Measurements from ENCODE around the gene CBY1. TPM values are rescaled to one million over a fixed set of nuclear protein-coding genes. Genes with fewer than 3 reads are reported as not detected.

Gene CBY1
- total and polyA plus RNA-seq, 10 of the 15 experiments (the other 5 are each of a cell fraction or from before 2014, with no cell fraction given): 7.3 to 18.6 (median 11.9) TPM

DNA sequence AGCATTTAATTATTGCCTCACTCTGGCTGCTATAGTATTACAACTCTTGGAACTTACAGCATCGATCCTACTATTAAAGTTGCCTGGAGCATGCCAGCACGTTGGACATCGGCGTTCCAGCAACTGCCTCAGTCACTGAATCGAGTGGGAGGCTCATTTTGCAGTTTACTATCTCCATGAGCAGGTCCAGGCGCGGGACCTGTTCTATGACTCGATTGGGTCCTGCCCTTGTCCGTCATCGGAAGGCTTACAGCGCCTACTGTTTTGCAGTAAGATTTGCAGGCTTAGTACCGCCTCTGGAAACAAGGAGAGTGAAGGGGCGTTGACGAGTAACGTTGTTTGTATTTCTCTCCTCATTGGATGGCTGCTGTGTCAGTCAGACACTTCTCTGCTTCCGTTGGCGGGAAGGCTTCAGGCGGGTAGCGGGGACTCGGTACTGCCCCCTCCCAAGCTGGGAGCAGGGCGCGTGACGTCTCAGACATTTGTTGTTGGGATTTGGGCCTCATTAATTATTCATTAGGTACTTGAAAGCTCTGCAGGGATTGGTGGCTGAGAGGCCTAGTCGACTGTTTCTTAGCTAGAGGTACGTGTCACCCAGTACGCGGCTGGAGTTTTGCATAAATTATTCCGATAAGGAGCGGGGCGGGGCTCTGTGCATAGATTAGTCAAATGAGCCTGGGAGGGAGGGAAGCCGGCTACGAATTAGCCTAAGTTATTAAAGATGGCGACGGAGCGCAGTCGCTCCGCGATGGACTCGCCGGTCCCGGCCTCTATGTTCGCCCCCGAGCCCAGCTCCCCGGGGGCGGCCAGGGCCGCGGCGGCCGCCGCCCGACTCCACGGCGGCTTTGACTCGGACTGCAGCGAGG, 49.0 kb downstream of the CBY1 start, which contains the start of gene GTPBP1 (continued):
- peak; percentile 73 to 85; a peak in 3 of 4 replicates for TF ChIP-seq BHLHE40 (IDR thresholded peaks at IDR 0.05; ENCODE audit: borderline replicate concordance in 1 of 2, low read depth in 2 of 2, low read length in 1 of 2)
- TF ChIP-seq, protein P1, sequence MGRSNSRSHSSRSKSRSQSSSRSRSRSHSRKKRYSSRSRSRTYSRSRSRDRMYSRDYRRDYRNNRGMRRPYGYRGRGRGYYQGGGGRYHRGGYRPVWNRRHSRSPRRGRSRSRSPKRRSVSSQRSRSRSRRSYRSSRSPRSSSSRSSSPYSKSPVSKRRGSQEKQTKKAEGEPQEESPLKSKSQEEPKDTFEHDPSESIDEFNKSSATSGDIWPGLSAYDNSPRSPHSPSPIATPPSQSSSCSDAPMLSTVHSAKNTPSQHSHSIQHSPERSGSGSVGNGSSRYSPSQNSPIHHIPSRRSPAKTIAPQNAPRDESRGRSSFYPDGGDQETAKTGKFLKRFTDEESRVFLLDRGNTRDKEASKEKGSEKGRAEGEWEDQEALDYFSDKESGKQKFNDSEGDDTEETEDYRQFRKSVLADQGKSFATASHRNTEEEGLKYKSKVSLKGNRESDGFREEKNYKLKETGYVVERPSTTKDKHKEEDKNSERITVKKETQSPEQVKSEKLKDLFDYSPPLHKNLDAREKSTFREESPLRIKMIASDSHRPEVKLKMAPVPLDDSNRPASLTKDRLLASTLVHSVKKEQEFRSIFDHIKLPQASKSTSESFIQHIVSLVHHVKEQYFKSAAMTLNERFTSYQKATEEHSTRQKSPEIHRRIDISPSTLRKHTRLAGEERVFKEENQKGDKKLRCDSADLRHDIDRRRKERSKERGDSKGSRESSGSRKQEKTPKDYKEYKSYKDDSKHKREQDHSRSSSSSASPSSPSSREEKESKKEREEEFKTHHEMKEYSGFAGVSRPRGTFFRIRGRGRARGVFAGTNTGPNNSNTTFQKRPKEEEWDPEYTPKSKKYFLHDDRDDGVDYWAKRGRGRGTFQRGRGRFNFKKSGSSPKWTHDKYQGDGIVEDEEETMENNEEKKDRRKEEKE (IDR thresholded peaks at IDR 0.05): no peak
- TF ChIP-seq, protein P2, sequence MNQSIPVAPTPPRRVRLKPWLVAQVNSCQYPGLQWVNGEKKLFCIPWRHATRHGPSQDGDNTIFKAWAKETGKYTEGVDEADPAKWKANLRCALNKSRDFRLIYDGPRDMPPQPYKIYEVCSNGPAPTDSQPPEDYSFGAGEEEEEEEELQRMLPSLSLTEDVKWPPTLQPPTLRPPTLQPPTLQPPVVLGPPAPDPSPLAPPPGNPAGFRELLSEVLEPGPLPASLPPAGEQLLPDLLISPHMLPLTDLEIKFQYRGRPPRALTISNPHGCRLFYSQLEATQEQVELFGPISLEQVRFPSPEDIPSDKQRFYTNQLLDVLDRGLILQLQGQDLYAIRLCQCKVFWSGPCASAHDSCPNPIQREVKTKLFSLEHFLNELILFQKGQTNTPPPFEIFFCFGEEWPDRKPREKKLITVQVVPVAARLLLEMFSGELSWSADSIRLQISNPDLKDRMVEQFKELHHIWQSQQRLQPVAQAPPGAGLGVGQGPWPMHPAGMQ (IDR thresholded peaks at IDR 0.05; ENCODE audit: borderline replicate concordance): no peak
- no peak for TF ChIP-seq NR2C2 (IDR thresholded peaks at IDR 0.05; ENCODE audit: borderline replicate concordance, control insufficient read depth, insufficient read length, low read depth)
- peak; percentile 79 for TF ChIP-seq POLR2A (IDR thresholded peaks at IDR 0.05; ENCODE audit: low read depth, low read length)
- TF ChIP-seq TCF12 (IDR thresholded peaks at IDR 0.05; ENCODE audit: low read depth, low read length): no peak
- TF ChIP-seq, protein P3, sequence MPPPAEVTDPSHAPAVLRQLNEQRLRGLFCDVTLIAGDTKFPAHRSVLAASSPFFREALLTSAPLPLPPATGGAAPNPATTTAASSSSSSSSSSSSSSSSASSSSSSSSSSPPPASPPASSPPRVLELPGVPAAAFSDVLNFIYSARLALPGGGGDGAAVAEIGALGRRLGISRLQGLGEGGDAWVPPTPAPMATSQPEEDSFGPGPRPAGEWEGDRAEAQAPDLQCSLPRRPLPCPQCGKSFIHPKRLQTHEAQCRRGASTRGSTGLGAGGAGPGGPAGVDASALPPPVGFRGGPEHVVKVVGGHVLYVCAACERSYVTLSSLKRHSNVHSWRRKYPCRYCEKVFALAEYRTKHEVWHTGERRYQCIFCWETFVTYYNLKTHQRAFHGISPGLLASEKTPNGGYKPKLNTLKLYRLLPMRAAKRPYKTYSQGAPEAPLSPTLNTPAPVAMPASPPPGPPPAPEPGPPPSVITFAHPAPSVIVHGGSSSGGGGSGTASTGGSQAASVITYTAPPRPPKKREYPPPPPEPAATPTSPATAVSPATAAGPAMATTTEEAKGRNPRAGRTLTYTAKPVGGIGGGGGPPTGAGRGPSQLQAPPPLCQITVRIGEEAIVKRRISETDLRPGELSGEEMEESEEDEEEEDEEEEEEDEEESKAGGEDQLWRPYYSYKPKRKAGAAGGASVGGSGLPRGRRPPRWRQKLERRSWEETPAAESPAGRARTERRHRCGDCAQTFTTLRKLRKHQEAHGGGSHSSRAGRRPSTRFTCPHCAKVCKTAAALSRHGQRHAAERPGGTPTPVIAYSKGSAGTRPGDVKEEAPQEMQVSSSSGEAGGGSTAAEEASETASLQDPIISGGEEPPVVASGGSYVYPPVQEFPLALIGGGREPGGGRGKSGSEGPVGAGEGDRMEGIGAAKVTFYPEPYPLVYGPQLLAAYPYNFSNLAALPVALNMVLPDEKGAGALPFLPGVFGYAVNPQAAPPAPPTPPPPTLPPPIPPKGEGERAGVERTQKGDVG (CRISPR knock-in tag; IDR thresholded peaks at IDR 0.05): no peak
- TF ChIP-seq PAX5 (IDR thresholded peaks at IDR 0.05; ENCODE audit: borderline replicate concordance, low read depth, low read length): peak; percentile 92; the same call in 1 of the 2 replicates
- TF ChIP-seq, protein P4, sequence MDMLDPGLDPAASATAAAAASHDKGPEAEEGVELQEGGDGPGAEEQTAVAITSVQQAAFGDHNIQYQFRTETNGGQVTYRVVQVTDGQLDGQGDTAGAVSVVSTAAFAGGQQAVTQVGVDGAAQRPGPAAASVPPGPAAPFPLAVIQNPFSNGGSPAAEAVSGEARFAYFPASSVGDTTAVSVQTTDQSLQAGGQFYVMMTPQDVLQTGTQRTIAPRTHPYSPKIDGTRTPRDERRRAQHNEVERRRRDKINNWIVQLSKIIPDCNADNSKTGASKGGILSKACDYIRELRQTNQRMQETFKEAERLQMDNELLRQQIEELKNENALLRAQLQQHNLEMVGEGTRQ (IDR thresholded peaks at IDR 0.05; ENCODE audit: borderline replicate concordance, low read depth, low read length): peak; percentile 49; the same call in 1 of the 2 replicates
- TF ChIP-seq PBX3 (IDR thresholded peaks at IDR 0.05; ENCODE audit: insufficient replicate concordance, low read depth, low read length): peak; percentile 99
- no peak; the same call in none of the 2 replicates for TF ChIP-seq HDGF (IDR thresholded peaks at IDR 0.05)
- no peak for TF ChIP-seq MTA3 (IDR thresholded peaks at IDR 0.05; ENCODE audit: borderline replicate concordance, low read length)
- TF ChIP-seq, protein P5, sequence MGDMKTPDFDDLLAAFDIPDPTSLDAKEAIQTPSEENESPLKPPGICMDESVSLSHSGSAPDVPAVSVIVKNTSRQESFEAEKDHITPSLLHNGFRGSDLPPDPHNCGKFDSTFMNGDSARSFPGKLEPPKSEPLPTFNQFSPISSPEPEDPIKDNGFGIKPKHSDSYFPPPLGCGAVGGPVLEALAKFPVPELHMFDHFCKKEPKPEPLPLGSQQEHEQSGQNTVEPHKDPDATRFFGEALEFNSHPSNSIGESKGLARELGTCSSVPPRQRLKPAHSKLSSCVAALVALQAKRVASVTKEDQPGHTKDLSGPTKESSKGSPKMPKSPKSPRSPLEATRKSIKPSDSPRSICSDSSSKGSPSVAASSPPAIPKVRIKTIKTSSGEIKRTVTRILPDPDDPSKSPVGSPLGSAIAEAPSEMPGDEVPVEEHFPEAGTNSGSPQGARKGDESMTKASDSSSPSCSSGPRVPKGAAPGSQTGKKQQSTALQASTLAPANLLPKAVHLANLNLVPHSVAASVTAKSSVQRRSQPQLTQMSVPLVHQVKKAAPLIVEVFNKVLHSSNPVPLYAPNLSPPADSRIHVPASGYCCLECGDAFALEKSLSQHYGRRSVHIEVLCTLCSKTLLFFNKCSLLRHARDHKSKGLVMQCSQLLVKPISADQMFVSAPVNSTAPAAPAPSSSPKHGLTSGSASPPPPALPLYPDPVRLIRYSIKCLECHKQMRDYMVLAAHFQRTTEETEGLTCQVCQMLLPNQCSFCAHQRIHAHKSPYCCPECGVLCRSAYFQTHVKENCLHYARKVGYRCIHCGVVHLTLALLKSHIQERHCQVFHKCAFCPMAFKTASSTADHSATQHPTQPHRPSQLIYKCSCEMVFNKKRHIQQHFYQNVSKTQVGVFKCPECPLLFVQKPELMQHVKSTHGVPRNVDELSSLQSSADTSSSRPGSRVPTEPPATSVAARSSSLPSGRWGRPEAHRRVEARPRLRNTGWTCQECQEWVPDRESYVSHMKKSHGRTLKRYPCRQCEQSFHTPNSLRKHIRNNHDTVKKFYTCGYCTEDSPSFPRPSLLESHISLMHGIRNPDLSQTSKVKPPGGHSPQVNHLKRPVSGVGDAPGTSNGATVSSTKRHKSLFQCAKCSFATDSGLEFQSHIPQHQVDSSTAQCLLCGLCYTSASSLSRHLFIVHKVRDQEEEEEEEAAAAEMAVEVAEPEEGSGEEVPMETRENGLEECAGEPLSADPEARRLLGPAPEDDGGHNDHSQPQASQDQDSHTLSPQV (IDR thresholded peaks at IDR 0.05): no peak
- no peak for TF ChIP-seq RBBP5 (conservative IDR thresholded peaks at IDR 0.05)
